Sigmoid colon (tissue), 7 donors: ENCODE measurements around the gene GPR150. TPM values are rescaled to one million over a fixed set of nuclear protein-coding genes. Genes with fewer than 3 reads are reported as not detected.

Experiments used
- DNase-seq: peaks from one replicate; pipeline ENCODE4 v3.0.0-alpha.2; 2019
- H3K27ac ChIP-seq, 4 donors: fragments of 200-600 bp; sonication (generic); one replicate each; pipeline ENCODE4 v1.5.1; 2016 to 2019; ENCODE audit warnings: mild to moderate bottlenecking in 1 of 4
- H3K27me3 ChIP-seq, 3 donors: fragments of 200-600 bp; sonication (generic); one replicate each; pipeline ENCODE4 v1.5.1; 2019; ENCODE audit warnings: mild to moderate bottlenecking in 1 of 3
- H3K36me3 ChIP-seq, 4 donors: fragments of 200-600 bp; sonication (generic); one replicate each; pipeline ENCODE4 v1.5.1; 2016 to 2019
- H3K4me1 ChIP-seq, 4 donors: fragments of 200-600 bp; sonication (generic); one replicate each; pipeline ENCODE4 v1.5.1; 2017 to 2019
- H3K4me3 ChIP-seq, 4 donors: fragments of 200-600 bp; sonication (generic); one replicate each; pipeline ENCODE4 v1.5.1; 2017 to 2019; ENCODE audit warnings: mild to moderate bottlenecking in 2 of 4, moderate library complexity in 1 of 4
- H3K9me3 ChIP-seq, 4 donors: fragments of 200-600 bp in 3 of 4; sonication (generic) in 3 of 4; one replicate each; pipeline versions ENCODE4 v1.5.1 to v1.6.1; 2013 to 2019
- CTCF ChIP-seq, 4 experiments: fragments of 450-650 bp in 3 of 4; fragments of 200-600 bp in 1 of 4; IDR thresholded peaks; one replicate each; pipeline ENCODE4 v1.5.1; 2016 to 2019; ENCODE audit warnings: antibody characterized with exemption in 4 of 4, mild to moderate bottlenecking in 3 of 4, moderate library complexity in 2 of 4
- EP300 ChIP-seq, 4 donors: sonication (generic); formaldehyde crosslinking; IDR thresholded peaks; one replicate each; pipeline ENCODE4 v1.6.1; 2017; ENCODE audit warnings: antibody characterized with exemption in 4 of 4
- POLR2A ChIP-seq, 2 donors: fragments of 450-650 bp; IDR thresholded peaks; one replicate each; pipeline ENCODE4 v1.6.1; 2016; ENCODE audit warnings: antibody characterized with exemption in 2 of 2, mild to moderate bottlenecking in 2 of 2, moderate library complexity in 2 of 2
- POLR2AphosphoS5 ChIP-seq, 4 donors: sonication (generic); formaldehyde crosslinking; IDR thresholded peaks; one replicate each; pipeline ENCODE4 v1.6.1; 2017; ENCODE audit warnings: antibody characterized with exemption in 4 of 4
- WGBS, 2 donors: extraction: QIAGEN DNeasy Blood & Tissue Kit; methylation state at CpG; one replicate each; pipeline ENCODE4 v1.1.7; 2013; 5-methylcytosine and 5-hydroxymethylcytosine counted together
- intact Hi-C: fragments of 100-400 bp; cut with DNase I; formaldehyde crosslinking; loops from one replicate; pipeline ENCODE4 v1.15.1; 2023
- polyA plus RNA-seq, 3 donors: library from polyadenylated mRNA; stranded (reverse); fragments of 200-250 nt; gene quantifications; one replicate each; pipeline ENCODE4 v1.2.3, GENCODE V29; 2013
- total RNA-seq, 4 donors: library from RNA; depleted of rRNA; stranded (reverse); fragments of >200 nt; gene quantifications; one replicate each; pipeline ENCODE4 v1.1.0, GENCODE V29; 2016
- donor health status: healthy with polysubstance abuse.
- donor health status: Bipolar disorder and iron deficiency.
- donor health status: healthy.

GPR150 gene
- total RNA-seq (under 1 TPM in 2 of 4 donors, not detected in 2; 0.14 to 0.36 TPM), polyA plus RNA-seq (under 1 TPM in 2 of 3 donors, not detected in 1; 0.36 to 0.60 TPM)

DNA sequence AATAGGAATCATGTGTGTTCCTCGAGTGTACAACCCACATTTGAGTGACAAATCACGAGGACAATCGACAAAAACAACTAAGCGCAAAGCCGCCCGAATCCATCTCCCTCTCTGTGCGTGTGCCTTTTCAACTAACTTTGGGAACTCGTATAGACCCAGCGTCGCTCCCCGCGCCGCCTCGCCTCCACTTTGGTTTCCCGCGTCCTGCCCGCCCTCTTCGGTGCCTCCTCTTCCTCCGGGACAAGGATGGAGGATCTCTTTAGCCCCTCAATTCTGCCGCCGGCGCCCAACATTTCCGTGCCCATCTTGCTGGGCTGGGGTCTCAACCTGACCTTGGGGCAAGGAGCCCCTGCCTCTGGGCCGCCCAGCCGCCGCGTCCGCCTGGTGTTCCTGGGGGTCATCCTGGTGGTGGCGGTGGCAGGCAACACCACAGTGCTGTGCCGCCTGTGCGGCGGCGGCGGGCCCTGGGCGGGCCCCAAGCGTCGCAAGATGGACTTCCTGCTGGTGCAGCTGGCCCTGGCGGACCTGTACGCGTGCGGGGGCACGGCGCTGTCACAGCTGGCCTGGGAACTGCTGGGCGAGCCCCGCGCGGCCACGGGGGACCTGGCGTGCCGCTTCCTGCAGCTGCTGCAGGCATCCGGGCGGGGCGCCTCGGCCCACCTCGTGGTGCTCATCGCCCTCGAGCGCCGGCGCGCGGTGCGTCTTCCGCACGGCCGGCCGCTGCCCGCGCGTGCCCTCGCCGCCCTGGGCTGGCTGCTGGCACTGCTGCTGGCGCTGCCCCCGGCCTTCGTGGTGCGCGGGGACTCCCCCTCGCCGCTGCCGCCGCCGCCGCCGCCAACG is at the start of gene GPR150:
Gene GPR150 (plus strand): TSS at position 58 of the 840 bp plus-strand sequence. CDS start 189 bp downstream, at position 247.
- Histone ChIP-seq H3K36me3 (no peaks in the 10 kb centered on the region), H3K27me3 (peaks cover 0 to 42% (median 5%) of the 10 kb centered on the region in 3 donors), H3K27ac (peak within 1 kb of the TSS in 1 of 4 donors; percentile 36), H3K4me3 (peak within 1 kb of the TSS; percentile 29 to 56 (median 49)), H3K9me3 (no peaks in the 10 kb centered on the region), H3K4me1 (peaks cover 0 to 26% (median 21%) of the 10 kb centered on the region in 4 donors)
- 1% methylated on average over 85 of the region's 85 CpGs for WGBS, 2 donors
- peak; percentile 71 for DNase-seq
- intact Hi-C loops = no loop called here
- TF ChIP-seq POLR2AphosphoS5 (IDR thresholded peaks at IDR 0.05) (no peak), EP300 (IDR thresholded peaks at IDR 0.05) (no peak), POLR2A (IDR thresholded peaks at IDR 0.05) (no peak), CTCF (IDR thresholded peaks at IDR 0.05) (no peak)

- H3K4me1 ChIP-seq = no peaks in the 10 kb centered on the region
- H3K9me3 ChIP-seq = peaks cover 0 to 2% (median 0%) of the 10 kb centered on the region in 4 donors
- H3K36me3 ChIP-seq = peaks cover 0 to 31% (median 2%) of the 10 kb centered on the region in 4 donors
- 95 to 96% methylated on average over 2 of the region's 2 CpGs for WGBS, 2 donors
- no peak overlapping the region for H3K4me3 ChIP-seq
- DNase-seq = no peak
- no peaks in the 10 kb centered on the region for H3K27me3 ChIP-seq
- no peak overlapping the region for H3K27ac ChIP-seq
- TF ChIP-seq POLR2AphosphoS5 (IDR thresholded peaks at IDR 0.05) (no peak), CTCF (IDR thresholded peaks at IDR 0.05) (no peak), EP300 (IDR thresholded peaks at IDR 0.05) (no peak), POLR2A (IDR thresholded peaks at IDR 0.05) (no peak)
- intact Hi-C loops = no loop called here
These were observed 47.9 kb upstream of the GPR150 start for GRCh38 chr5:95572016-95572415.

GRCh38 chr5:95581576-95581975 is 38.3 kb upstream of the GPR150 start:
- H3K4me3 ChIP-seq = no peak overlapping the region
- H3K27me3 ChIP-seq = no peaks in the 10 kb centered on the region
- no peak overlapping the region for H3K27ac ChIP-seq
- WGBS, 2 donors = 93 to 96% methylated on average over 2 of the region's 2 CpGs
- H3K36me3 ChIP-seq = peaks cover 0 to 8% (median 0%) of the 10 kb centered on the region in 4 donors
- H3K4me1 ChIP-seq = no peaks in the 10 kb centered on the region
- intact Hi-C loops = no loop called here
- no peak for DNase-seq
- TF ChIP-seq POLR2AphosphoS5 (IDR thresholded peaks at IDR 0.05) (no peak), CTCF (IDR thresholded peaks at IDR 0.05) (no peak), EP300 (IDR thresholded peaks at IDR 0.05) (no peak), POLR2A (IDR thresholded peaks at IDR 0.05) (no peak)
- no peaks in the 10 kb centered on the region for H3K9me3 ChIP-seq

DNA sequence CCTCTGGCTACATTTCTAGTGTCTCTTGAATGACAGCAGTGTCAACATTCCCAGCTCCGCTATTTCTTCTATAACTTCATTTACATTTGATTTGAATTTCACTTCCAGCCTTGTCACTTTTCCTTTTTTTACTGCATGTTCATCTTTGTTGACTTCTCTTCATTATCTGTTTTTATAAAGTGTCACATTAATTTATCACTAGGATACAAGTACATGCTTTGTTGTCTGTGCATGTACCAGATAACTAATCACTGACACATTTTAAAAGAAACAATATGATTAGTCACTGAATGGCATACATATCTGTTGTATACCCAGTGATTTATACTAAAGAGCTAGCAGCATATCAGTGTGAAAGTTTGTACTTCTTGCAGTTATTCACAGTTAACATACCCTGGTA is 35.9 kb upstream of the GPR150 start:
- Histone ChIP-seq H3K27me3 (no peaks in the 10 kb centered on the region), H3K27ac (no peak overlapping the region), H3K4me1 (no peaks in the 10 kb centered on the region), H3K9me3 (no peaks in the 10 kb centered on the region), H3K36me3 (peaks cover 0 to 8% (median 0%) of the 10 kb centered on the region in 4 donors), H3K4me3 (no peak overlapping the region)
- WGBS, 2 donors = 99 to 100% methylated on average over 1 of the region's 1 CpG
- intact Hi-C loops = no loop called here
- no peak for TF ChIP-seq CTCF (IDR thresholded peaks at IDR 0.05)
- TF ChIP-seq EP300 (IDR thresholded peaks at IDR 0.05) = no peak
- TF ChIP-seq POLR2A (IDR thresholded peaks at IDR 0.05) = no peak
- TF ChIP-seq POLR2AphosphoS5 (IDR thresholded peaks at IDR 0.05) = no peak
- DNase-seq = no peak
